Measurements from ENCODE around the gene NENF.
"Not testable (repeated sequence)": the region's sequence is repeated elsewhere in the genome, so short reads cannot be mapped to it uniquely, and the experiment has no call there.

NENF gene

GRCh38 chr1:212432661-212433576 is at the start of gene NENF:
Gene NENF (plus strand): TSS chr1:212432920. CDS start chr1:212432944, 24 bp downstream.
- Histone ChIP-seq H3K27me3 (ENCODE audit: insufficient read depth, low read depth) (no peaks in the 10 kb centered on the region), H3K27ac (no peak within 1 kb of the TSS)

DNA sequence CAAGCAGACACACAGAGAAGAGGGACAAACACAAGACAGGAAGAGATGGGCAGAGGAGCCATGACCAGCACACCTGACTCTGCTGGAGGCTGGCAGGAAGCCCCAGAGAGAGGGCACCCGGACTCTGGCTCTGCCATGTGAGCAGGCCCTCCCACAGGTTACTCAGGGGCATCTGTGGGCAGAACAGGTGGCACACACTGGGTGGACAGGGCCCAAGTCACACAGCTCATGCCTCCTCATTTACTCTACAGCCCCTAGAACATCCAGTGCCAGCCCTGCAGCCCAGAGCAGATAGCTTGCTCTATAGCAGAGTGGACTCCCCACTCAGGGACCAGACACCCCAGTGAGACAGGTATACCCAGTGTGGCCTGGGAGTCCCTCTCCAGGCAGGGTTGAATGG is 46.7 kb upstream of the NENF start:
- Histone ChIP-seq H3K4me1 (ENCODE audit: low read depth, poor library complexity, severe bottlenecking) (no peaks in the 10 kb centered on the region), H3K4me3 (IDR thresholded peaks at IDR 0.05; ENCODE audit: insufficient read depth, low read depth, low read length) (no peak overlapping the region), H3K27ac (no peak overlapping the region), H3K9ac (no peak overlapping the region), H3K79me2 (ENCODE audit: insufficient read depth, low read depth) (no peaks in the 10 kb centered on the region), H4K20me1 (ENCODE audit: insufficient read depth) (no peaks in the 10 kb centered on the region), H2AFZ (ENCODE audit: low read depth) (no peak overlapping the region), H3K27me3 (ENCODE audit: insufficient read depth, low read depth) (no peaks in the 10 kb centered on the region), H3K4me2 (no peak overlapping the region), H3K36me3 (ENCODE audit: insufficient read depth) (no peaks in the 10 kb centered on the region; the same call in 1 of the 2 replicates)
- no peak for TF ChIP-seq CTCF (conservative IDR thresholded peaks at IDR 0.05; ENCODE audit: low read depth, low read length)

More at GRCh38 chr1:212432661-212433576, at the start of gene NENF:
- H3K9ac ChIP-seq, result peak within 1 kb of the TSS; percentile 52; the same call in 1 of the 2 replicates
- peaks cover 7% of the 10 kb centered on the region for H3K4me1 ChIP-seq (ENCODE audit: low read depth, poor library complexity, severe bottlenecking)
- H3K79me2 ChIP-seq (ENCODE audit: insufficient read depth, low read depth), result no peaks in the 10 kb centered on the region
- H3K36me3 ChIP-seq (ENCODE audit: insufficient read depth), result no peaks in the 10 kb centered on the region
- TF ChIP-seq CTCF (conservative IDR thresholded peaks at IDR 0.05; ENCODE audit: low read depth, low read length), result no peak
- peak within 1 kb of the TSS; percentile 93 for H3K4me3 ChIP-seq (IDR thresholded peaks at IDR 0.05; ENCODE audit: insufficient read depth, low read depth, low read length)
- no peaks in the 10 kb centered on the region for H4K20me1 ChIP-seq (ENCODE audit: insufficient read depth)
- H2AFZ ChIP-seq (ENCODE audit: low read depth), result peak within 1 kb of the TSS; percentile 88
- H3K4me2 ChIP-seq, result peak within 1 kb of the TSS; percentile 72

DNA sequence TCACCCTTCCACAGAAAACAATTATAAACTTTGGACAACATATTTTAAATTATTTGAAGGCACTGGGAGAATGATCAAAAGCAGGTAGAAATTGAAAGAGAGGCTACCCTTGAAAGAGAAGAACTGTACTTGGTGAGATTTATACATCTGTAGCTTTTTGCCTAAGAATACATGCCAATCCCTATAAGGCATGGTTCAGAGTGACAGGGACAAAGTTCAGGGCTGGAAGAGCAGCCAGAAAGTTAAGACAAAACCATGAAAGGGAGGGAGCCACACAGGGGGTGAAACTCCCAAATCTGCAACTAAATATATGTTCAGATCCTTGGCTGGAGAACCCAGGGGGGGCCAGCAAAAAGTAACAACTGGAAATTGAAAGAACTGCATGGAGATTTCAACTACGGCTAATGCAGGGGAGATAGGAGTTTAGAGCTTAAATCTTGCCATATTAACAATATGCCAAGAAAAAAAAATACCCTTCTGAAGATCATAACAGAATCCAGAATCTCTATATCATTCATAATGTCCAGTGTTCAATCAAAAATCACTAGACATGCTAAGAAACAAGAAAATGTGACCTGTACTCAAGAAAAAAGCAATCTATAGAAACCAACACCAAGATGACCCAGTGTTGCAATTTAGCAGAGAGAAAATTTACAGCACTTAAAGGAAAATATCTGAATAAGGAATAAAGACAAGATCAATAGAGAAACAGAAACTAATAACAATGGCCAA is 43.6 kb upstream of the NENF start:
- Histone ChIP-seq H3K27ac (no peak overlapping the region), H3K79me2 (ENCODE audit: insufficient read depth, low read depth) (no peaks in the 10 kb centered on the region), H3K27me3 (ENCODE audit: insufficient read depth, low read depth) (no peaks in the 10 kb centered on the region), H2AFZ (ENCODE audit: low read depth) (no peak overlapping the region), H3K4me1 (ENCODE audit: low read depth, poor library complexity, severe bottlenecking) (no peaks in the 10 kb centered on the region), H3K36me3 (ENCODE audit: insufficient read depth) (no peaks in the 10 kb centered on the region; the same call in 1 of the 2 replicates), H3K4me2 (no peak overlapping the region), H3K4me3 (IDR thresholded peaks at IDR 0.05; ENCODE audit: insufficient read depth, low read depth, low read length) (no peak overlapping the region), H4K20me1 (ENCODE audit: insufficient read depth) (no peaks in the 10 kb centered on the region), H3K9ac (no peak overlapping the region)
- no peak for TF ChIP-seq CTCF (conservative IDR thresholded peaks at IDR 0.05; ENCODE audit: low read depth, low read length)

GRCh38 chr1:212395678-212396437 is 36.9 kb upstream of the NENF start:
- not testable (repeated sequence) for H2AFZ ChIP-seq (ENCODE audit: low read depth); H3K9ac ChIP-seq; H3K4me1 ChIP-seq (ENCODE audit: low read depth, poor library complexity, severe bottlenecking); H3K4me3 ChIP-seq (IDR thresholded peaks at IDR 0.05; ENCODE audit: insufficient read depth, low read depth, low read length); H3K27me3 ChIP-seq (ENCODE audit: insufficient read depth, low read depth); H3K27ac ChIP-seq; H3K4me2 ChIP-seq; H3K79me2 ChIP-seq (ENCODE audit: insufficient read depth, low read depth); H4K20me1 ChIP-seq (ENCODE audit: insufficient read depth); H3K36me3 ChIP-seq (ENCODE audit: insufficient read depth)
